ENCODE measurements around the gene MAML3. TPM values are rescaled to one million over a fixed set of nuclear protein-coding genes. Genes with fewer than 3 reads are reported as not detected.

MAML3 gene
- total and polyA plus RNA-seq, 4 experiments from 2014 or later, result 0.15 to 3.7 (median 1.7) TPM

GRCh38 chr4:139782926-139783522 lies 371.0 kb downstream of the MAML3 start:
- Histone ChIP-seq H3K9me3 (ENCODE audit: control insufficient read depth in 1 of 2, low read length in 2 of 2) (no peaks in the 10 kb centered on the region), H3K36me3 (ENCODE audit: insufficient read depth, low read length) (no peaks in the 10 kb centered on the region), H3K4me1 (ENCODE audit: insufficient read depth, low read length) (no peaks in the 10 kb centered on the region), H3K27ac (ENCODE audit: low read depth, low read length) (no peak overlapping the region), H3K27me3 (ENCODE audit: insufficient read depth, low read length) (no peaks in the 10 kb centered on the region), H3K4me3 (ENCODE audit: low read length in 2 of 2) (no peak overlapping the region)
- CTCF ChIA-PET (ENCODE audit: partially characterized antibody), result no interaction called here
- intact Hi-C loops (cut with micrococcal nuclease), result no loop called here
- no peak for DNase-seq
- peaks cover 0 to 2% of the 10 kb centered on the region in 2 donors for H3K27me3 Mint-ChIP-seq
- no peaks in the 10 kb centered on the region for H3K4me1 Mint-ChIP-seq
- H3K36me3 Mint-ChIP-seq, result no peaks in the 10 kb centered on the region
- no peaks in the 10 kb centered on the region for H3K9me3 Mint-ChIP-seq
- H3K4me3 Mint-ChIP-seq, result no peak overlapping the region
- POLR2A ChIA-PET (ENCODE audit: partially characterized antibody), result no interaction called here
- no peak overlapping the region for H3K27ac Mint-ChIP-seq

- POLR2A ChIA-PET (ENCODE audit: partially characterized antibody), result no interaction called here
- intact Hi-C loops (cut with micrococcal nuclease), result no loop called here
- H3K27me3 Mint-ChIP-seq, result peaks cover 0 to 2% of the 10 kb centered on the region in 2 donors
- no peaks in the 10 kb centered on the region for H3K36me3 Mint-ChIP-seq
- Histone ChIP-seq H3K36me3 (ENCODE audit: insufficient read depth, low read length) (no peaks in the 10 kb centered on the region), H3K4me1 (ENCODE audit: insufficient read depth, low read length) (no peaks in the 10 kb centered on the region), H3K9me3 (ENCODE audit: control insufficient read depth in 1 of 2, low read length in 2 of 2) (no peaks in the 10 kb centered on the region), H3K27ac (ENCODE audit: low read depth, low read length) (no peak overlapping the region), H3K4me3 (ENCODE audit: low read length in 2 of 2) (no peak overlapping the region), H3K27me3 (ENCODE audit: insufficient read depth, low read length) (no peaks in the 10 kb centered on the region)
- H3K9me3 Mint-ChIP-seq, result no peaks in the 10 kb centered on the region
- no peak overlapping the region for H3K4me3 Mint-ChIP-seq
- H3K4me1 Mint-ChIP-seq, result no peaks in the 10 kb centered on the region
- no peak for DNase-seq
- no peak overlapping the region for H3K27ac Mint-ChIP-seq
- CTCF ChIA-PET (ENCODE audit: partially characterized antibody), result no interaction called here
These were observed 372.9 kb downstream of the MAML3 start for GRCh38 chr4:139781066-139781465.

- Mint-ChIP-seq H3K27ac (no peak overlapping the region), H3K9me3 (no peaks in the 10 kb centered on the region), H3K4me3 (no peak overlapping the region), H3K36me3 (no peaks in the 10 kb centered on the region), H3K27me3 (no peaks in the 10 kb centered on the region), H3K4me1 (no peaks in the 10 kb centered on the region)
- Histone ChIP-seq H3K4me3 (ENCODE audit: low read length in 2 of 2) (no peak overlapping the region), H3K9me3 (ENCODE audit: control insufficient read depth in 1 of 2, low read length in 2 of 2) (no peaks in the 10 kb centered on the region), H3K4me1 (ENCODE audit: insufficient read depth, low read length) (no peaks in the 10 kb centered on the region), H3K27ac (ENCODE audit: low read depth, low read length) (no peak overlapping the region), H3K27me3 (ENCODE audit: insufficient read depth, low read length) (no peaks in the 10 kb centered on the region), H3K36me3 (ENCODE audit: insufficient read depth, low read length) (no peaks in the 10 kb centered on the region)
- ChIA-PET POLR2A (ENCODE audit: partially characterized antibody) (no interaction called here), CTCF (ENCODE audit: partially characterized antibody) (no interaction called here)
- DNase-seq, result no peak
- intact Hi-C loops (cut with micrococcal nuclease), result no loop called here
These were observed 374.3 kb downstream of the MAML3 start for GRCh38 chr4:139779691-139780090.

- Mint-ChIP-seq H3K36me3 (no peaks in the 10 kb centered on the region), H3K27me3 (no peaks in the 10 kb centered on the region), H3K4me1 (no peaks in the 10 kb centered on the region), H3K9me3 (no peaks in the 10 kb centered on the region), H3K4me3 (no peak overlapping the region), H3K27ac (no peak overlapping the region)
- CTCF ChIA-PET (ENCODE audit: partially characterized antibody), result no interaction called here
- Histone ChIP-seq H3K4me3 (ENCODE audit: low read length in 2 of 2) (no peak overlapping the region), H3K36me3 (ENCODE audit: insufficient read depth, low read length) (no peaks in the 10 kb centered on the region), H3K27me3 (ENCODE audit: insufficient read depth, low read length) (no peaks in the 10 kb centered on the region), H3K9me3 (ENCODE audit: control insufficient read depth in 1 of 2, low read length in 2 of 2) (no peaks in the 10 kb centered on the region), H3K4me1 (ENCODE audit: insufficient read depth, low read length) (no peaks in the 10 kb centered on the region), H3K27ac (ENCODE audit: low read depth, low read length) (no peak overlapping the region)
- DNase-seq, result no peak
- POLR2A ChIA-PET (ENCODE audit: partially characterized antibody), result no interaction called here
- intact Hi-C loops (cut with micrococcal nuclease), result no loop called here
These were observed 376.2 kb downstream of the MAML3 start for GRCh38 chr4:139777757-139778156.

GRCh38 chr4:139776235-139776634 lies 377.7 kb downstream of the MAML3 start:
- Histone ChIP-seq H3K27me3 (ENCODE audit: insufficient read depth, low read length) (no peaks in the 10 kb centered on the region), H3K9me3 (ENCODE audit: control insufficient read depth in 1 of 2, low read length in 2 of 2) (no peaks in the 10 kb centered on the region), H3K4me1 (ENCODE audit: insufficient read depth, low read length) (no peaks in the 10 kb centered on the region), H3K4me3 (ENCODE audit: low read length in 2 of 2) (no peak overlapping the region), H3K36me3 (ENCODE audit: insufficient read depth, low read length) (no peaks in the 10 kb centered on the region), H3K27ac (ENCODE audit: low read depth, low read length) (no peak overlapping the region)
- ChIA-PET POLR2A (ENCODE audit: partially characterized antibody) (no interaction called here), CTCF (ENCODE audit: partially characterized antibody) (no interaction called here)
- no peaks in the 10 kb centered on the region for H3K36me3 Mint-ChIP-seq
- no peaks in the 10 kb centered on the region for H3K9me3 Mint-ChIP-seq
- no peak for DNase-seq
- H3K27me3 Mint-ChIP-seq, result no peaks in the 10 kb centered on the region
- no peak overlapping the region for H3K4me3 Mint-ChIP-seq
- H3K4me1 Mint-ChIP-seq, result no peaks in the 10 kb centered on the region
- intact Hi-C loops (cut with micrococcal nuclease), result no loop called here
- H3K27ac Mint-ChIP-seq, result no peak overlapping the region

GRCh38 chr4:139774759-139775487 lies 379.1 kb downstream of the MAML3 start:
- no peaks in the 10 kb centered on the region for H3K4me1 ChIP-seq (ENCODE audit: insufficient read depth, low read length)
- Mint-ChIP-seq H3K9me3 (no peaks in the 10 kb centered on the region), H3K27me3 (peaks cover 0 to 1% of the 10 kb centered on the region in 2 donors), H3K27ac (no peak overlapping the region), H3K4me1 (no peaks in the 10 kb centered on the region), H3K4me3 (no peak overlapping the region), H3K36me3 (no peaks in the 10 kb centered on the region)
- no peaks in the 10 kb centered on the region for H3K36me3 ChIP-seq (ENCODE audit: insufficient read depth, low read length)
- no peak overlapping the region for H3K27ac ChIP-seq (ENCODE audit: low read depth, low read length)
- ChIA-PET POLR2A (ENCODE audit: partially characterized antibody) (no interaction called here), CTCF (ENCODE audit: partially characterized antibody) (no interaction called here)
- no peaks in the 10 kb centered on the region for H3K27me3 ChIP-seq (ENCODE audit: insufficient read depth, low read length)
- intact Hi-C loops (cut with micrococcal nuclease), result no loop called here
- DNase-seq, result no peak
- H3K9me3 ChIP-seq (ENCODE audit: control insufficient read depth in 1 of 2, low read length in 2 of 2), result no peaks in the 10 kb centered on the region
- H3K4me3 ChIP-seq (ENCODE audit: low read length in 2 of 2), result no peak overlapping the region

GRCh38 chr4:139773560-139774318 lies 380.2 kb downstream of the MAML3 start:
- DNase-seq, result no peak
- H3K4me3 Mint-ChIP-seq, result no peak overlapping the region
- H3K4me1 ChIP-seq (ENCODE audit: insufficient read depth, low read length), result no peaks in the 10 kb centered on the region
- H3K27me3 Mint-ChIP-seq, result peaks cover 0 to 1% of the 10 kb centered on the region in 2 donors
- H3K9me3 ChIP-seq (ENCODE audit: control insufficient read depth in 1 of 2, low read length in 2 of 2), result no peaks in the 10 kb centered on the region
- H3K36me3 Mint-ChIP-seq, result no peaks in the 10 kb centered on the region
- no peaks in the 10 kb centered on the region for H3K9me3 Mint-ChIP-seq
- H3K36me3 ChIP-seq (ENCODE audit: insufficient read depth, low read length), result no peaks in the 10 kb centered on the region
- no peaks in the 10 kb centered on the region for H3K4me1 Mint-ChIP-seq
- H3K4me3 ChIP-seq (ENCODE audit: low read length in 2 of 2), result no peak overlapping the region
- POLR2A ChIA-PET (ENCODE audit: partially characterized antibody), result no interaction called here
- H3K27ac Mint-ChIP-seq, result no peak overlapping the region
- intact Hi-C loops (cut with micrococcal nuclease), result no loop called here
- no peak overlapping the region for H3K27ac ChIP-seq (ENCODE audit: low read depth, low read length)
- H3K27me3 ChIP-seq (ENCODE audit: insufficient read depth, low read length), result no peaks in the 10 kb centered on the region
- CTCF ChIA-PET (ENCODE audit: partially characterized antibody), result no interaction called here
